HCT116 (cell line): Measurements from ENCODE around the gene NSMCE1. TPM values are rescaled to one million over a fixed set of nuclear protein-coding genes. Genes with fewer than 3 reads are reported as not detected.

Experiments used
- ATAC-seq: fragments of 200-7000 bp; cut with Tn5 transposase; 2 replicates; pipeline ENCODE4 v1.9.1; 2020; ENCODE audit warnings: mild to moderate bottlenecking, moderate library complexity
- BruUV-seq: library from RNA; stranded (reverse); fragments of 400-500 nt; replicated peaks from 2 replicates; lab custom pipeline; 2021; lab: Mats Ljungman, UMichigan
- CTCF ChIA-PET: fragments of 300-600 bp; sonication (Branson Sonifier 250); formaldehyde crosslinking; loops from one replicate; lab custom pipeline; 2021; ENCODE audit warnings: antibody characterized with exemption; lab: Charles Lee
- POLR2A ChIA-PET: fragments of 300-600, 350-600 bp; sonication (Branson Sonifier 250); formaldehyde crosslinking; loops from one replicate; lab custom pipeline; 2021; ENCODE audit warnings: antibody characterized with exemption; lab: Charles Lee
- RAD21 ChIA-PET, 2 experiments: fragments of 300-600 bp; sonication (Branson Sonifier 250); formaldehyde crosslinking; loops; one replicate each; lab custom pipeline; 2023; ENCODE audit warnings: low total read pairs in 2 of 2; ENCODE audit not compliant: uncharacterized antibody in 2 of 2, unreplicated experiment in 2 of 2, low non-redundant PET in 1 of 2; lab: Charles Lee
- DNase-seq: peaks from one replicate; pipeline ENCODE4 v3.0.0-alpha.2; 2010; ENCODE audit warnings: low read depth, low spot score
- H2AFZ ChIP-seq: fragments of 200-600 bp; shearing (Covaris generic), sonication (generic); 2 replicates; pipeline ENCODE4 v1.6.1; 2017; ENCODE audit warnings: low read depth, mixed run types, mixed read lengths, antibody characterized with exemption, low read length; ENCODE audit not compliant: poor library complexity, severe bottlenecking
- H3K27ac ChIP-seq: 2 replicates; pipeline ENCODE4 v1.5.1; 2012; ENCODE audit warnings: low read depth, low read length
- H3K27me3 ChIP-seq: fragments of 200-600 bp; sonication (generic); 2 replicates; pipeline ENCODE4 v1.6.1; 2016; ENCODE audit warnings: mixed run types, low read length, mixed read lengths; ENCODE audit not compliant: insufficient read depth
- H3K36me3 ChIP-seq, 2 experiments: fragments of 200-500 bp in 1 of 2; fragments of 200-600 bp in 1 of 2; sonication (Bioruptor generic) in 1 of 2; sonication (generic) in 1 of 2; 2 replicates each; pipeline versions ENCODE4 v1.5.1 to v1.6.1; 2014 to 2016; ENCODE audit warnings: low read length in 2 of 2, inconsistent platforms in 1 of 2, mixed read lengths in 1 of 2, mixed run types in 1 of 2; ENCODE audit not compliant: insufficient read depth in 2 of 2, control insufficient read depth in 1 of 2
- H3K4me1 ChIP-seq, 2 experiments: fragments of 200-600 bp in 1 of 2; sonication (generic) in 1 of 2; 2 replicates each; pipeline versions ENCODE4 v1.5.1 to v1.6.1; 2012 to 2017; ENCODE audit warnings: low read length in 2 of 2, inconsistent platforms in 1 of 2, mild to moderate bottlenecking in 1 of 2, mixed read lengths in 1 of 2, mixed run types in 1 of 2, moderate library complexity in 1 of 2; ENCODE audit not compliant: insufficient read depth in 2 of 2, control insufficient read depth in 1 of 2
- H3K4me2 ChIP-seq: fragments of 200-600 bp; sonication (generic); 2 replicates; pipeline ENCODE4 v1.6.1; 2017; ENCODE audit warnings: mixed run types, low read length, mixed read lengths
- H3K4me3 ChIP-seq, 2 experiments: fragments of 200-600 bp in 1 of 2; sonication (generic) in 1 of 2; replicated peaks in 1 of 2; 2 replicates each; pipeline ENCODE4 v1.5.1; 2011 to 2016; ENCODE audit warnings: low read length in 2 of 2, control low read depth in 1 of 2, low read depth in 1 of 2, mild to moderate bottlenecking in 1 of 2, mixed read lengths in 1 of 2, mixed run types in 1 of 2
- H3K79me2 ChIP-seq: fragments of 200-600 bp; sonication (generic); 2 replicates; pipeline ENCODE4 v1.6.1; 2017; ENCODE audit warnings: mild to moderate bottlenecking, mixed run types, low read length, moderate library complexity, mixed read lengths; ENCODE audit not compliant: insufficient read depth
- H3K9ac ChIP-seq: fragments of 200-600 bp; sonication (generic); 2 replicates; pipeline ENCODE4 v1.6.1; 2016; ENCODE audit warnings: low read length, mixed read lengths
- H3K9me2 ChIP-seq: fragments of 200-600 bp; sonication (generic), shearing (Covaris generic); 2 replicates; pipeline ENCODE4 v1.6.1; 2017; ENCODE audit warnings: mixed run types, mild to moderate bottlenecking, moderate library complexity; ENCODE audit not compliant: insufficient read depth
- H3K9me3 ChIP-seq, 2 experiments: fragments of 200-500 bp in 1 of 2; fragments of 200-600 bp in 1 of 2; sonication (Bioruptor generic) in 1 of 2; sonication (generic) in 1 of 2; 2 replicates each; pipeline ENCODE4 v1.6.1; 2014 to 2017; ENCODE audit warnings: low read length in 2 of 2, mixed read lengths in 2 of 2, inconsistent platforms in 1 of 2, low read depth in 1 of 2, mild to moderate bottlenecking in 1 of 2, mixed run types in 1 of 2, moderate library complexity in 1 of 2; ENCODE audit not compliant: control insufficient read depth in 1 of 2, insufficient read depth in 1 of 2
- H4K20me1 ChIP-seq: fragments of 200-600 bp; sonication (generic), shearing (Covaris generic); 2 replicates; pipeline ENCODE4 v1.6.1; 2017; ENCODE audit warnings: mixed run types, mild to moderate bottlenecking, moderate library complexity; ENCODE audit not compliant: insufficient read depth
- EGR1 ChIP-seq: IDR thresholded peaks from 2 replicates; pipeline ENCODE4 v1.6.1; 2012; ENCODE audit warnings: low read depth
- ELF1 ChIP-seq: IDR thresholded peaks from 2 replicates; pipeline ENCODE4 v1.6.1; 2012; ENCODE audit warnings: low read depth, borderline replicate concordance
- EZH2 ChIP-seq: fragments of 200-600 bp; sonication (generic); IDR thresholded peaks from 2 replicates; pipeline ENCODE4 v1.6.1; 2017; ENCODE audit warnings: antibody characterized with exemption, mixed run types
- EZH2phosphoT487 ChIP-seq: fragments of 200-600 bp; IDR thresholded peaks from 2 replicates; pipeline ENCODE4 v1.6.1; 2018; ENCODE audit warnings: antibody characterized with exemption, borderline replicate concordance
- FOSL1 ChIP-seq: IDR thresholded peaks from 2 replicates; pipeline ENCODE4 v1.6.1; 2012; ENCODE audit warnings: low read depth
- MAX ChIP-seq: IDR thresholded peaks from 2 replicates; pipeline ENCODE4 v1.6.1; 2012
- POLR2A ChIP-seq: IDR thresholded peaks from 2 replicates; pipeline ENCODE4 v1.7.0; 2011; ENCODE audit warnings: borderline replicate concordance; ENCODE audit not compliant: insufficient read depth, insufficient read length; ENCODE audit errors: extremely low read depth
- POLR2AphosphoS5 ChIP-seq: IDR thresholded peaks from 2 replicates; pipeline ENCODE4 v1.6.1; 2011; ENCODE audit warnings: mild to moderate bottlenecking, low read depth, low read length, moderate library complexity
- RAD21 ChIP-seq: IDR thresholded peaks from 2 replicates; pipeline ENCODE4 v1.6.1; 2012; ENCODE audit warnings: low read depth, mild to moderate bottlenecking
- REST ChIP-seq: IDR thresholded peaks from 2 replicates; pipeline ENCODE4 v1.6.1; 2012; ENCODE audit warnings: low read depth
- SIN3A ChIP-seq: IDR thresholded peaks from 2 replicates; pipeline ENCODE4 v1.6.1; 2012; ENCODE audit warnings: low read depth
- TCF7L2 ChIP-seq: IDR thresholded peaks from 2 replicates; pipeline ENCODE4 v1.7.0; 2011; ENCODE audit warnings: borderline replicate concordance, inconsistent platforms; ENCODE audit not compliant: insufficient read depth, insufficient read length; ENCODE audit errors: extremely low read depth
- YY1 ChIP-seq: IDR thresholded peaks from 2 replicates; pipeline ENCODE4 v1.6.1; 2011; ENCODE audit warnings: low read length, low read depth, moderate library complexity, mild to moderate bottlenecking; ENCODE audit not compliant: insufficient replicate concordance; ENCODE audit errors: extremely low read depth
- ZBTB33 ChIP-seq: IDR thresholded peaks from 2 replicates; pipeline ENCODE4 v1.6.1; 2011; ENCODE audit warnings: mild to moderate bottlenecking, low read length, moderate library complexity; ENCODE audit not compliant: insufficient replicate concordance; ENCODE audit errors: extremely low read depth
- ZNF274 ChIP-seq: fragments of 200-500 bp; sonication (Bioruptor generic); IDR thresholded peaks from 2 replicates; pipeline ENCODE4 v1.6.1; 2014; ENCODE audit warnings: mild to moderate bottlenecking, low read depth, low read length, inconsistent platforms
- intact Hi-C: fragments of 100-400 bp; cut with micrococcal nuclease; formaldehyde crosslinking; loops from 2 replicates; pipeline ENCODE4 v1.10.0; 2022
- total RNA-seq: library from RNA; stranded (reverse); gene quantifications from one replicate; pipeline ENCODE4 v1.2.1, GENCODE V29; 2021; ENCODE audit not compliant: unreplicated experiment

The NSMCE1 gene
- total RNA-seq, 1 experiment from 2014 or later, result 85.6 TPM

DNA sequence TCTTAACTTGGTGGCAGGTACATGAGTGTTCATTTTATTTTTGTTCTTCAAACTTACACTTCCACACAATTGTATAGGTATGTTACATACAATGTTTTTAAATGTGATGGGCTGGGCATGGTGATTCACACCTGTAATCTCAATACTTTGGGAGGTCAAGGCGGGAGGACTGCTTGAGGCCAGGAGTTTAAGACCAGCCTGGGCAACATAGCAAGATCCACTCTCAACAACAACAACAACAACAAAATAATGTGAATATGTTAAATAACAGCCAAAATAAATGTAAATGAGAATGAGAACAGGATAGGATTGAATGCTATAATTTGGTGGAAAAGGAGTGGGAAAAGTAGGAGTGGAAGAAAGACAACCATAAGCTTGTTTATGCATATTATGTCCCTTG is 2.6 kb downstream of the NSMCE1 start:
- ATAC-seq (no peak), DNase-seq (no peak)
- H3K27ac ChIP-seq, result no peak overlapping the region
- H3K4me3 ChIP-seq, result no peak overlapping the region
- ChIA-PET RAD21 (no interaction called here), CTCF (no interaction called here), POLR2A (no interaction called here)
- no peaks in the 10 kb centered on the region for H3K27me3 ChIP-seq
- H2AFZ ChIP-seq, result no peak overlapping the region
- intact Hi-C loops, result loop anchor here (5.0 kb wide), 1 partner anchor 51 kb away; no protein-coding TSS in a partner anchor
- no TSS peak for BruUV-seq
- H3K4me2 ChIP-seq, result no peak overlapping the region
- H3K36me3 ChIP-seq, result no peaks in the 10 kb centered on the region
- TF ChIP-seq FOSL1 (no peak), POLR2AphosphoS5 (no peak), ZNF274 (no peak), SIN3A (no peak), POLR2A (no peak), ELF1 (no peak)
- H3K9me2 ChIP-seq, result no peaks in the 10 kb centered on the region
- H3K79me2 ChIP-seq, result peaks cover 20% of the 10 kb centered on the region; the same call in 1 of the 2 replicates
- no peaks in the 10 kb centered on the region for H4K20me1 ChIP-seq
- H3K9me3 ChIP-seq, result no peaks in the 10 kb centered on the region
- peaks cover 34 to 79% of the 10 kb centered on the region in 2 experiments for H3K4me1 ChIP-seq
- H3K9ac ChIP-seq, result no peak overlapping the region

- ChIA-PET CTCF (interaction anchor here (1.3 to 2.0 kb wide), 3 partner anchors 9 to 104 kb away, joined by 4 to 5 read pairs (median 4); no protein-coding TSS in a partner anchor), RAD21 (no interaction called here), POLR2A (no interaction called here)
- Histone ChIP-seq H3K27me3 (no peaks in the 10 kb centered on the region), H3K27ac (peak overlapping the region; percentile 13; the same call in 1 of the 2 replicates), H3K9me3 (no peaks in the 10 kb centered on the region), H3K4me2 (peak overlapping the region; percentile 51), H4K20me1 (no peaks in the 10 kb centered on the region), H2AFZ (no peak overlapping the region), H3K4me1 (peaks cover 32 to 66% of the 10 kb centered on the region in 2 experiments), H3K79me2 (peaks cover 17% of the 10 kb centered on the region; the same call in 1 of the 2 replicates), H3K36me3 (no peaks in the 10 kb centered on the region), H3K9me2 (no peaks in the 10 kb centered on the region), H3K4me3 (peak overlapping the region in 1 of 2 experiments; percentile 15; a peak in 2 of 4 replicates), H3K9ac (no peak overlapping the region)
- intact Hi-C loops, result no loop called here
- peak; percentile 57 for DNase-seq
- peak; percentile 53 for ATAC-seq
- BruUV-seq, result no TSS peak
- no peak for TF ChIP-seq ELF1
- TF ChIP-seq YY1, result peak; percentile 31
- no peak for TF ChIP-seq TCF7L2
- TF ChIP-seq ZBTB33, result no peak
- TF ChIP-seq EGR1, result peak; percentile 14; the same call in 1 of the 2 replicates
- peak; percentile 36; the same call in 1 of the 2 replicates for TF ChIP-seq POLR2AphosphoS5
- no peak for TF ChIP-seq RAD21
- TF ChIP-seq FOSL1, result peak; percentile 94
- no peak for TF ChIP-seq REST
- TF ChIP-seq EZH2, result no peak
- peak; percentile 70 for TF ChIP-seq MAX
- TF ChIP-seq EZH2phosphoT487, result no peak
Observed at GRCh38 chr16:27264151-27264550, 4.4 kb downstream of the NSMCE1 start.
